SU-DHL-6 (cell line): ENCODE measurements around the gene C10orf120.

Source experiments
- H2AFZ ChIP-seq: fragments of 200-600 bp; sonication (generic); 2 replicates; pipeline ENCODE4 v1.6.1; 2014; ENCODE audit warnings: low read depth, mild to moderate bottlenecking, moderate library complexity, mixed read lengths, antibody characterized with exemption, low read length; ENCODE audit not compliant: severe bottlenecking
- H3F3A ChIP-seq: fragments of 200-600 bp; shearing (Covaris generic); 2 replicates; pipeline ENCODE4 v1.6.0; 2016; ENCODE audit warnings: antibody characterized with exemption, mild to moderate bottlenecking; ENCODE audit not compliant: insufficient read depth
- H3K27ac ChIP-seq: fragments of 200-600 bp; sonication (generic); 2 replicates; pipeline ENCODE4 v1.5.1; 2016; ENCODE audit warnings: low read depth, mild to moderate bottlenecking, low read length, moderate library complexity, mixed read lengths
- H3K27me3 ChIP-seq: fragments of 200-600 bp; sonication (generic), shearing (Covaris generic); 2 replicates; pipeline ENCODE4 v1.6.0; 2014; ENCODE audit warnings: mild to moderate bottlenecking, low read length
- H3K36me3 ChIP-seq: fragments of 200-600 bp; sonication (generic); 2 replicates; pipeline ENCODE4 v1.6.1; 2014; ENCODE audit warnings: mild to moderate bottlenecking, low read length, mixed read lengths
- H3K4me2 ChIP-seq: fragments of 300-600, 200-600 bp; shearing (Covaris generic), sonication (generic); 2 replicates; pipeline ENCODE4 v1.6.0; 2014; ENCODE audit warnings: low read length, low read depth, mild to moderate bottlenecking; ENCODE audit not compliant: poor library complexity, severe bottlenecking
- H3K4me3 ChIP-seq: fragments of 200-600 bp; sonication (generic); 2 replicates; pipeline ENCODE4 v1.5.1; 2014; ENCODE audit warnings: antibody characterized with exemption, low read length, mild to moderate bottlenecking, mixed read lengths; ENCODE audit not compliant: insufficient read depth, poor library complexity, severe bottlenecking
- H3K79me2 ChIP-seq: fragments of 200-600 bp; sonication (generic); 2 replicates; pipeline ENCODE4 v1.6.1; 2014; ENCODE audit warnings: mild to moderate bottlenecking, low read length, moderate library complexity; ENCODE audit not compliant: insufficient read depth
- H3K9ac ChIP-seq: fragments of 200-600 bp; sonication (generic); 2 replicates; pipeline ENCODE4 v1.7.0; 2014; ENCODE audit warnings: mild to moderate bottlenecking, low read length
- H3K9me2 ChIP-seq: fragments of 200-600 bp; sonication (generic); replicated peaks from 2 replicates; pipeline ENCODE4 v1.6.1; 2014; ENCODE audit warnings: low read length; ENCODE audit not compliant: insufficient read depth
- H3K9me3 ChIP-seq: fragments of 200-600 bp; sonication (generic); 2 replicates; pipeline ENCODE4 v1.6.1; 2014; ENCODE audit warnings: low read length, mixed read lengths; ENCODE audit not compliant: insufficient read depth
- H4K20me1 ChIP-seq: fragments of 200-600 bp; sonication (generic); 2 replicates; pipeline ENCODE4 v1.6.1; 2014; ENCODE audit warnings: low read depth, mild to moderate bottlenecking, antibody characterized with exemption, low read length, moderate library complexity, mixed read lengths
- CTCF ChIP-seq: fragments of 200-600 bp; sonication (generic); IDR thresholded peaks from one replicate; pipeline ENCODE4 v1.5.1; 2017; ENCODE audit warnings: antibody characterized with exemption, mild to moderate bottlenecking, low read length, moderate library complexity; ENCODE audit not compliant: insufficient read depth, poor library complexity, severe bottlenecking
- EZH2phosphoT487 ChIP-seq: fragments of 200-600 bp; sonication (generic), shearing (Covaris generic); conservative IDR thresholded peaks from 2 replicates; pipeline ENCODE4 v1.6.1; 2018; ENCODE audit warnings: mild to moderate bottlenecking, antibody characterized with exemption, low read length, moderate library complexity, mixed read lengths

The C10orf120 gene

GRCh38 chr10:122744257-122744656 lies 44.6 kb upstream of the C10orf120 start:
- no peaks in the 10 kb centered on the region for H4K20me1 ChIP-seq
- no peaks in the 10 kb centered on the region for H3F3A ChIP-seq
- no peaks in the 10 kb centered on the region for H3K79me2 ChIP-seq
- no peak overlapping the region for H3K4me3 ChIP-seq
- H3K4me2 ChIP-seq = no peak overlapping the region
- TF ChIP-seq EZH2phosphoT487 (no peak), CTCF (no peak)
- H3K36me3 ChIP-seq = no peaks in the 10 kb centered on the region
- no peaks in the 10 kb centered on the region for H3K9me2 ChIP-seq
- H2AFZ ChIP-seq = no peak overlapping the region
- no peak overlapping the region for H3K27ac ChIP-seq
- H3K27me3 ChIP-seq = no peaks in the 10 kb centered on the region
- no peak overlapping the region for H3K9ac ChIP-seq
- no peaks in the 10 kb centered on the region for H3K9me3 ChIP-seq

GRCh38 chr10:122740640-122741039 lies 41.0 kb upstream of the C10orf120 start:
- no peaks in the 10 kb centered on the region for H3K36me3 ChIP-seq
- H3K4me3 ChIP-seq = no peak overlapping the region
- H3K9me3 ChIP-seq = no peaks in the 10 kb centered on the region
- H2AFZ ChIP-seq = no peak overlapping the region
- H3K79me2 ChIP-seq = no peaks in the 10 kb centered on the region
- no peak overlapping the region for H3K9ac ChIP-seq
- H4K20me1 ChIP-seq = no peaks in the 10 kb centered on the region
- no peak overlapping the region for H3K27ac ChIP-seq
- no peak for TF ChIP-seq CTCF
- TF ChIP-seq EZH2phosphoT487 = no peak
- H3F3A ChIP-seq = no peaks in the 10 kb centered on the region
- H3K27me3 ChIP-seq = no peaks in the 10 kb centered on the region
- no peaks in the 10 kb centered on the region for H3K9me2 ChIP-seq
- H3K4me2 ChIP-seq = no peak overlapping the region

DNA sequence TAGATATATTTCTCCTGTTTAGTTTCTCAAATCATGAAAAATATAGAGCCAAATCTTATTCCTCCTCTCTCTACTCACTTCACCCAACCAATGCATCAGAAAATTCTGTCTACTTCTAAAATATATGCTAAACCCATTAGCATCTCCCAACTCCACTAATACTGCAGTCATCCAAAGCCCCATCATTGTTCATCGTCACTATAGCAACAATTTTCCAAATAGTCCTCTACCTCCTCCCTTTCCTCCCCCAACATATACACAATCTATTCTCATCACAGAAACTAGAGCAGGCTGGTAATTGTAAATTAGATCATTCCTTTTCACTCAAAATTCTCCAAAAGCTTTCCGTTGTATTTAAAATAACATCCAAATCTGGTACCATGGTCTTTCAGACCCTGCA lies 38.4 kb upstream of the C10orf120 start:
- Histone ChIP-seq H2AFZ (no peak overlapping the region), H3K27me3 (no peaks in the 10 kb centered on the region), H3K27ac (no peak overlapping the region), H3K9me3 (no peaks in the 10 kb centered on the region), H3K9me2 (no peaks in the 10 kb centered on the region), H3K79me2 (no peaks in the 10 kb centered on the region), H3K4me2 (no peak overlapping the region), H3K4me3 (no peak overlapping the region), H3K36me3 (no peaks in the 10 kb centered on the region), H3K9ac (no peak overlapping the region), H4K20me1 (no peaks in the 10 kb centered on the region), H3F3A (no peaks in the 10 kb centered on the region)
- TF ChIP-seq EZH2phosphoT487 = no peak
- TF ChIP-seq CTCF = no peak
